Activated CD4-positive, alpha-beta memory T cell treated with anti-CD3 and anti-CD28 coated beads for 36 hours (primary cell): Measurements from ENCODE around the gene PNPO. TPM values are rescaled to one million over a fixed set of nuclear protein-coding genes. Genes with fewer than 3 reads are reported as not detected.
A peak's percentile ranks its signal among the peaks of the same experiment; 100 is the strongest.

Experiments
- CTCF ChIA-PET: fragments of 350-600 bp; sonication (Branson Sonifier 250); formaldehyde crosslinking; loops from one replicate; lab custom pipeline; 2021; ENCODE audit warnings: antibody characterized with exemption, inconsistent platforms; lab: Charles Lee
- POLR2A ChIA-PET: fragments of 350-600 bp; sonication (Branson Sonifier 250); formaldehyde crosslinking; loops from one replicate; lab custom pipeline; 2021; ENCODE audit warnings: antibody characterized with exemption; lab: Charles Lee
- DNase-seq: peaks from one replicate; pipeline ENCODE4 v3.0.0-alpha.2; 2020
- H3K27ac Mint-ChIP-seq: one replicate; pipeline ENCODE4 v1.8.0; 2021; ENCODE audit warnings: mixed read lengths
- H3K27me3 Mint-ChIP-seq: one replicate; pipeline ENCODE4 v1.8.0; 2021; ENCODE audit warnings: mixed read lengths
- H3K36me3 Mint-ChIP-seq: one replicate; pipeline ENCODE4 v1.8.0; 2021; ENCODE audit warnings: mixed read lengths
- H3K4me1 Mint-ChIP-seq: one replicate; pipeline ENCODE4 v1.8.0; 2021; ENCODE audit warnings: low read depth, mixed read lengths
- H3K4me3 Mint-ChIP-seq: one replicate; pipeline ENCODE4 v1.8.0; 2021; ENCODE audit warnings: mild to moderate bottlenecking, mixed read lengths
- H3K9me3 Mint-ChIP-seq: one replicate; pipeline ENCODE4 v1.8.0; 2021; ENCODE audit warnings: mixed read lengths
- intact Hi-C: fragments of 100-400 bp; cut with micrococcal nuclease; formaldehyde crosslinking; loops from one replicate; pipeline ENCODE4 v1.15.1; 2023
- total RNA-seq, 2 experiments: library from RNA; stranded (reverse); gene quantifications; one replicate each; pipeline ENCODE4 v1.2.3, GENCODE V29; 2021

PNPO gene
- total RNA-seq, 2 experiments from 2014 or later, result 32.5 to 34.4 TPM

GRCh38 chr17:47902039-47902744 lies 39.2 kb upstream of the PNPO start:
- no peak for DNase-seq
- Mint-ChIP-seq H3K4me3 (no peak overlapping the region), H3K27me3 (no peaks in the 10 kb centered on the region), H3K4me1 (peaks cover 37% of the 10 kb centered on the region), H3K9me3 (no peaks in the 10 kb centered on the region), H3K27ac (no peak overlapping the region), H3K36me3 (peaks cover 3% of the 10 kb centered on the region)
- CTCF ChIA-PET, result interaction anchor here (1.2 to 2.2 kb wide), 3 partner anchors 12 to 61 kb away, joined by 5 to 8 read pairs (median 6); partner anchors contain the start of gene SCRN2
- POLR2A ChIA-PET, result no interaction called here
- intact Hi-C loops, result no loop called here

- ChIA-PET CTCF (interaction anchor here (0.8 to 1.3 kb wide), 2 partner anchors 16 to 42 kb away, joined by 3 to 5 read pairs; no protein-coding TSS in a partner anchor), POLR2A (interaction anchor here (1.6 kb wide), 1 partner anchor 10 kb away, joined by 5 read pairs; the partner anchor contains the start of gene SP2)
- Mint-ChIP-seq H3K36me3 (peaks cover 3% of the 10 kb centered on the region), H3K4me3 (no peak overlapping the region), H3K27me3 (no peaks in the 10 kb centered on the region), H3K27ac (no peak overlapping the region), H3K9me3 (no peaks in the 10 kb centered on the region), H3K4me1 (peaks cover 19% of the 10 kb centered on the region)
- intact Hi-C loops, result no loop called here
- no peak for DNase-seq
Observed at GRCh38 chr17:47905221-47905733, 36.1 kb upstream of the PNPO start.

GRCh38 chr17:47906443-47906842 lies 34.9 kb upstream of the PNPO start:
- Mint-ChIP-seq H3K36me3 (peaks cover 4% of the 10 kb centered on the region), H3K27me3 (no peaks in the 10 kb centered on the region), H3K27ac (no peak overlapping the region), H3K4me3 (no peak overlapping the region), H3K4me1 (peaks cover 19% of the 10 kb centered on the region), H3K9me3 (no peaks in the 10 kb centered on the region)
- ChIA-PET CTCF (no interaction called here), POLR2A (no interaction called here)
- intact Hi-C loops, result no loop called here
- DNase-seq, result no peak

- DNase-seq, result no peak
- H3K4me1 Mint-ChIP-seq, result peaks cover 13% of the 10 kb centered on the region
- H3K4me3 Mint-ChIP-seq, result no peak overlapping the region
- H3K27me3 Mint-ChIP-seq, result no peaks in the 10 kb centered on the region
- H3K9me3 Mint-ChIP-seq, result no peaks in the 10 kb centered on the region
- intact Hi-C loops, result no loop called here
- H3K27ac Mint-ChIP-seq, result no peak overlapping the region
- peaks cover 4% of the 10 kb centered on the region for H3K36me3 Mint-ChIP-seq
- ChIA-PET POLR2A (no interaction called here), CTCF (interaction anchor here (0.7 to 1.9 kb wide), 2 partner anchors 33 to 39 kb away, joined by 4 to 8 read pairs; partner anchors contain the start of gene PNPO)
Observed at GRCh38 chr17:47907932-47908562, 33.3 kb upstream of the PNPO start.

- Mint-ChIP-seq H3K36me3 (peaks cover 15% of the 10 kb centered on the region), H3K4me3 (no peak overlapping the region), H3K9me3 (no peaks in the 10 kb centered on the region), H3K4me1 (peaks cover 15% of the 10 kb centered on the region), H3K27me3 (no peaks in the 10 kb centered on the region), H3K27ac (no peak overlapping the region)
- intact Hi-C loops, result no loop called here
- ChIA-PET POLR2A (interaction anchor here (1.2 kb wide), 1 partner anchor 18 kb away, joined by 6 read pairs; no protein-coding TSS in a partner anchor), CTCF (interaction anchor here (0.7 to 1.2 kb wide), 2 partner anchors 12 to 55 kb away, joined by 3 to 4 read pairs; no protein-coding TSS in a partner anchor)
- no peak for DNase-seq
Observed at GRCh38 chr17:47913050-47913449, 28.3 kb upstream of the PNPO start.

GRCh38 chr17:47914306-47914948 lies 26.9 kb upstream of the PNPO start:
- H3K9me3 Mint-ChIP-seq, result no peaks in the 10 kb centered on the region
- peaks cover 15% of the 10 kb centered on the region for H3K36me3 Mint-ChIP-seq
- no peak for DNase-seq
- ChIA-PET CTCF (interaction anchor here (1.2 to 1.4 kb wide), 3 partner anchors 13 to 56 kb away, joined by 3 to 5 read pairs (median 3); partner anchors contain the start of gene CDK5RAP3), POLR2A (interaction anchor here (1.2 kb wide), 1 partner anchor 19 kb away, joined by 6 read pairs; no protein-coding TSS in a partner anchor)
- intact Hi-C loops, result no loop called here
- H3K4me3 Mint-ChIP-seq, result no peak overlapping the region
- no peak overlapping the region for H3K27ac Mint-ChIP-seq
- peaks cover 16% of the 10 kb centered on the region for H3K4me1 Mint-ChIP-seq
- H3K27me3 Mint-ChIP-seq, result no peaks in the 10 kb centered on the region

- CTCF ChIA-PET, result no interaction called here
- peaks cover 16% of the 10 kb centered on the region for H3K4me1 Mint-ChIP-seq
- H3K36me3 Mint-ChIP-seq, result peaks cover 15% of the 10 kb centered on the region
Observed at GRCh38 chr17:47915776-47916398, 25.5 kb upstream of the PNPO start.

GRCh38 chr17:47916489-47917208 lies 24.7 kb upstream of the PNPO start:
- H3K36me3 Mint-ChIP-seq, result peaks cover 16% of the 10 kb centered on the region
- DNase-seq, result no peak
- H3K27ac Mint-ChIP-seq, result no peak overlapping the region
- ChIA-PET POLR2A (interaction anchor here (0.8 kb wide), 1 partner anchor 21 kb away, joined by 3 read pairs; the partner anchor contains the start of gene SP2), CTCF (interaction anchor here (1.0 kb wide), 1 partner anchor 27 kb away, joined by 3 read pairs; no protein-coding TSS in a partner anchor)
- H3K9me3 Mint-ChIP-seq, result no peaks in the 10 kb centered on the region
- H3K4me1 Mint-ChIP-seq, result peaks cover 16% of the 10 kb centered on the region
- no peaks in the 10 kb centered on the region for H3K27me3 Mint-ChIP-seq
- H3K4me3 Mint-ChIP-seq, result no peak overlapping the region
- intact Hi-C loops, result no loop called here

More at GRCh38 chr17:47915776-47916398, 25.5 kb upstream of the PNPO start:
- no peak for DNase-seq
- intact Hi-C loops, result no loop called here
- Mint-ChIP-seq H3K9me3 (no peaks in the 10 kb centered on the region), H3K4me3 (no peak overlapping the region), H3K27me3 (no peaks in the 10 kb centered on the region), H3K27ac (no peak overlapping the region)
- POLR2A ChIA-PET, result interaction anchor here (0.8 kb wide), 1 partner anchor 20 kb away, joined by 3 read pairs; the partner anchor contains the start of gene SP2

- Mint-ChIP-seq H3K36me3 (peaks cover 16% of the 10 kb centered on the region), H3K27me3 (no peaks in the 10 kb centered on the region), H3K9me3 (no peaks in the 10 kb centered on the region), H3K27ac (peak overlapping the region; percentile 23), H3K4me1 (peaks cover 14% of the 10 kb centered on the region), H3K4me3 (no peak overlapping the region)
- DNase-seq, result no peak
- CTCF ChIA-PET, result interaction anchor here (1.0 kb wide), 1 partner anchor 28 kb away, joined by 3 read pairs; no protein-coding TSS in a partner anchor
- intact Hi-C loops, result no loop called here
- POLR2A ChIA-PET, result no interaction called here
Observed at GRCh38 chr17:47917581-47917980, 23.8 kb upstream of the PNPO start.

- CTCF ChIA-PET, result interaction anchor here (1.0 to 1.1 kb wide), 2 partner anchors 28 to 32 kb away, joined by 3 read pairs; no protein-coding TSS in a partner anchor
Observed at GRCh38 chr17:47918006-47918405, 23.4 kb upstream of the PNPO start.

More at GRCh38 chr17:47918006-47918405, 23.4 kb upstream of the PNPO start:
- no peaks in the 10 kb centered on the region for H3K27me3 Mint-ChIP-seq
- no peak for DNase-seq
- POLR2A ChIA-PET, result no interaction called here
- peak overlapping the region; percentile 23 for H3K27ac Mint-ChIP-seq
- H3K36me3 Mint-ChIP-seq, result peaks cover 19% of the 10 kb centered on the region
- H3K9me3 Mint-ChIP-seq, result no peaks in the 10 kb centered on the region
- H3K4me1 Mint-ChIP-seq, result peaks cover 14% of the 10 kb centered on the region
- intact Hi-C loops, result no loop called here
- no peak overlapping the region for H3K4me3 Mint-ChIP-seq
